ENCODE data around the gene NT5DC1.

NT5DC1 gene

GRCh38 chr6:116100419-116101301, at the start of gene NT5DC1:
Gene NT5DC1, plus strand, starts transcription at chr6:116100853. Its CDS starts 78 bp downstream, at chr6:116100931.
- Histone ChIP-seq H3K9me3 (ENCODE audit: control insufficient read depth in 2 of 2, low read length in 2 of 2) (peaks cover 0 to 5% of the 10 kb centered on the region in 2 donors), H3K27ac (ENCODE audit: low read depth in 2 of 2, low read length in 2 of 2) (peak within 1 kb of the TSS; percentile 96 to 98), H3K36me3 (ENCODE audit: control insufficient read depth in 2 of 2, insufficient read depth in 2 of 2, low read length in 2 of 2) (no peaks in the 10 kb centered on the region), H3K9ac (ENCODE audit: low read depth in 1 of 2, low read length in 2 of 2) (peak within 1 kb of the TSS; percentile 79 to 93), H3K4me1 (ENCODE audit: control insufficient read depth in 2 of 2, insufficient read depth in 2 of 2, low read length in 2 of 2) (peaks cover 13 to 15% of the 10 kb centered on the region in 2 donors), H3K27me3 (ENCODE audit: control insufficient read depth in 2 of 2, insufficient read depth in 2 of 2, low read length in 2 of 2) (no peaks in the 10 kb centered on the region), H3K4me3 (ENCODE audit: low read length in 2 of 2) (peak within 1 kb of the TSS; percentile 70 to 94)

GRCh38 chr6:116051244-116051643, 49.4 kb upstream of the NT5DC1 start:
- Histone ChIP-seq H3K27ac (ENCODE audit: low read depth in 2 of 2, low read length in 2 of 2) (no peak overlapping the region), H3K27me3 (ENCODE audit: control insufficient read depth in 2 of 2, insufficient read depth in 2 of 2, low read length in 2 of 2) (no peaks in the 10 kb centered on the region), H3K9me3 (ENCODE audit: control insufficient read depth in 2 of 2, low read length in 2 of 2) (no peaks in the 10 kb centered on the region)

GRCh38 chr6:116055513-116055912, 45.1 kb upstream of the NT5DC1 start:
- Histone ChIP-seq H3K27me3 (ENCODE audit: control insufficient read depth in 2 of 2, insufficient read depth in 2 of 2, low read length in 2 of 2) (no peaks in the 10 kb centered on the region), H3K9me3 (ENCODE audit: control insufficient read depth in 2 of 2, low read length in 2 of 2) (no peaks in the 10 kb centered on the region), H3K9ac (ENCODE audit: low read depth in 1 of 2, low read length in 2 of 2) (no peak overlapping the region), H3K36me3 (ENCODE audit: control insufficient read depth in 2 of 2, insufficient read depth in 2 of 2, low read length in 2 of 2) (no peaks in the 10 kb centered on the region), H3K27ac (ENCODE audit: low read depth in 2 of 2, low read length in 2 of 2) (no peak overlapping the region), H3K4me1 (ENCODE audit: control insufficient read depth in 2 of 2, insufficient read depth in 2 of 2, low read length in 2 of 2) (peaks cover 2 to 18% of the 10 kb centered on the region in 2 donors), H3K4me3 (ENCODE audit: low read length in 2 of 2) (no peak overlapping the region)

More at GRCh38 chr6:116051244-116051643, 49.4 kb upstream of the NT5DC1 start:
- H3K4me1 ChIP-seq (ENCODE audit: control insufficient read depth in 2 of 2, insufficient read depth in 2 of 2, low read length in 2 of 2): peaks cover 11 to 19% of the 10 kb centered on the region in 2 donors
- H3K9ac ChIP-seq (ENCODE audit: low read depth in 1 of 2, low read length in 2 of 2): no peak overlapping the region
- no peak overlapping the region for H3K4me3 ChIP-seq (ENCODE audit: low read length in 2 of 2)
- no peaks in the 10 kb centered on the region for H3K36me3 ChIP-seq (ENCODE audit: control insufficient read depth in 2 of 2, insufficient read depth in 2 of 2, low read length in 2 of 2)

GRCh38 chr6:116057766-116058165, 42.9 kb upstream of the NT5DC1 start:
- H3K4me1 ChIP-seq (ENCODE audit: control insufficient read depth in 2 of 2, insufficient read depth in 2 of 2, low read length in 2 of 2): peaks cover 2 to 21% of the 10 kb centered on the region in 2 donors
- no peak overlapping the region for H3K27ac ChIP-seq (ENCODE audit: low read depth in 2 of 2, low read length in 2 of 2)
- no peak overlapping the region for H3K9ac ChIP-seq (ENCODE audit: low read depth in 1 of 2, low read length in 2 of 2)

GRCh38 chr6:116059713-116060571, 40.7 kb upstream of the NT5DC1 start:
- peak overlapping the region; percentile 81 to 91 for H3K27ac ChIP-seq (ENCODE audit: low read depth in 2 of 2, low read length in 2 of 2)
- peak overlapping the region; percentile 66 to 80 for H3K9ac ChIP-seq (ENCODE audit: low read depth in 1 of 2, low read length in 2 of 2)
- peak overlapping the region; percentile 62 to 91 for H3K4me3 ChIP-seq (ENCODE audit: low read length in 2 of 2)
- H3K9me3 ChIP-seq (ENCODE audit: control insufficient read depth in 2 of 2, low read length in 2 of 2): no peaks in the 10 kb centered on the region
- no peaks in the 10 kb centered on the region for H3K27me3 ChIP-seq (ENCODE audit: control insufficient read depth in 2 of 2, insufficient read depth in 2 of 2, low read length in 2 of 2)
- peaks cover 2 to 21% of the 10 kb centered on the region in 2 donors for H3K4me1 ChIP-seq (ENCODE audit: control insufficient read depth in 2 of 2, insufficient read depth in 2 of 2, low read length in 2 of 2)
- no peaks in the 10 kb centered on the region for H3K36me3 ChIP-seq (ENCODE audit: control insufficient read depth in 2 of 2, insufficient read depth in 2 of 2, low read length in 2 of 2)

More at GRCh38 chr6:116057766-116058165, 42.9 kb upstream of the NT5DC1 start:
- Histone ChIP-seq H3K4me3 (ENCODE audit: low read length in 2 of 2) (peak overlapping the region; percentile 42 to 70), H3K9me3 (ENCODE audit: control insufficient read depth in 2 of 2, low read length in 2 of 2) (no peaks in the 10 kb centered on the region), H3K27me3 (ENCODE audit: control insufficient read depth in 2 of 2, insufficient read depth in 2 of 2, low read length in 2 of 2) (no peaks in the 10 kb centered on the region), H3K36me3 (ENCODE audit: control insufficient read depth in 2 of 2, insufficient read depth in 2 of 2, low read length in 2 of 2) (no peaks in the 10 kb centered on the region)

- H3K4me1 ChIP-seq (ENCODE audit: control insufficient read depth in 2 of 2, insufficient read depth in 2 of 2, low read length in 2 of 2): peaks cover 2 to 20% of the 10 kb centered on the region in 2 donors
- peak within 1 kb of the TSS; percentile 62 to 91 for H3K4me3 ChIP-seq (ENCODE audit: low read length in 2 of 2)
- H3K27ac ChIP-seq (ENCODE audit: low read depth in 2 of 2, low read length in 2 of 2): peak within 1 kb of the TSS; percentile 81 to 91
- H3K9ac ChIP-seq (ENCODE audit: low read depth in 1 of 2, low read length in 2 of 2): peak within 1 kb of the TSS; percentile 66 to 80
- no peaks in the 10 kb centered on the region for H3K9me3 ChIP-seq (ENCODE audit: control insufficient read depth in 2 of 2, low read length in 2 of 2)
- no peaks in the 10 kb centered on the region for H3K36me3 ChIP-seq (ENCODE audit: control insufficient read depth in 2 of 2, insufficient read depth in 2 of 2, low read length in 2 of 2)
- no peaks in the 10 kb centered on the region for H3K27me3 ChIP-seq (ENCODE audit: control insufficient read depth in 2 of 2, insufficient read depth in 2 of 2, low read length in 2 of 2)
These were observed 39.9 kb upstream of the NT5DC1 start, which contains the start of gene FRK for GRCh38 chr6:116060572-116061283. Gene FRK, minus strand, starts transcription at chr6:116060891. Its CDS starts 580 bp downstream, at chr6:116060311.

- H3K27me3 ChIP-seq (ENCODE audit: control insufficient read depth in 2 of 2, insufficient read depth in 2 of 2, low read length in 2 of 2): no peaks in the 10 kb centered on the region
- H3K9me3 ChIP-seq (ENCODE audit: control insufficient read depth in 2 of 2, low read length in 2 of 2): no peaks in the 10 kb centered on the region
- no peak overlapping the region for H3K9ac ChIP-seq (ENCODE audit: low read depth in 1 of 2, low read length in 2 of 2)
- H3K36me3 ChIP-seq (ENCODE audit: control insufficient read depth in 2 of 2, insufficient read depth in 2 of 2, low read length in 2 of 2): no peaks in the 10 kb centered on the region
- H3K4me1 ChIP-seq (ENCODE audit: control insufficient read depth in 2 of 2, insufficient read depth in 2 of 2, low read length in 2 of 2): peaks cover under 1 to 14% of the 10 kb centered on the region in 2 donors
- no peak overlapping the region for H3K27ac ChIP-seq (ENCODE audit: low read depth in 2 of 2, low read length in 2 of 2)
- H3K4me3 ChIP-seq (ENCODE audit: low read length in 2 of 2): no peak overlapping the region
These were observed 38.2 kb upstream of the NT5DC1 start for GRCh38 chr6:116062496-116062895.

GRCh38 chr6:116064666-116065065, 36.0 kb upstream of the NT5DC1 start:
- H3K9me3 ChIP-seq (ENCODE audit: control insufficient read depth in 2 of 2, low read length in 2 of 2): no peaks in the 10 kb centered on the region
- H3K9ac ChIP-seq (ENCODE audit: low read depth in 1 of 2, low read length in 2 of 2): no peak overlapping the region
- H3K4me1 ChIP-seq (ENCODE audit: control insufficient read depth in 2 of 2, insufficient read depth in 2 of 2, low read length in 2 of 2): peaks cover 0 to 6% of the 10 kb centered on the region in 2 donors
- no peaks in the 10 kb centered on the region for H3K36me3 ChIP-seq (ENCODE audit: control insufficient read depth in 2 of 2, insufficient read depth in 2 of 2, low read length in 2 of 2)
- H3K4me3 ChIP-seq (ENCODE audit: low read length in 2 of 2): no peak overlapping the region
- H3K27me3 ChIP-seq (ENCODE audit: control insufficient read depth in 2 of 2, insufficient read depth in 2 of 2, low read length in 2 of 2): no peaks in the 10 kb centered on the region
- H3K27ac ChIP-seq (ENCODE audit: low read depth in 2 of 2, low read length in 2 of 2): no peak overlapping the region

GRCh38 chr6:116066789-116067188, 33.9 kb upstream of the NT5DC1 start:
- Histone ChIP-seq H3K36me3 (ENCODE audit: control insufficient read depth in 2 of 2, insufficient read depth in 2 of 2, low read length in 2 of 2) (no peaks in the 10 kb centered on the region), H3K27ac (ENCODE audit: low read depth in 2 of 2, low read length in 2 of 2) (no peak overlapping the region), H3K9me3 (ENCODE audit: control insufficient read depth in 2 of 2, low read length in 2 of 2) (no peaks in the 10 kb centered on the region), H3K4me3 (ENCODE audit: low read length in 2 of 2) (no peak overlapping the region), H3K4me1 (ENCODE audit: control insufficient read depth in 2 of 2, insufficient read depth in 2 of 2, low read length in 2 of 2) (no peaks in the 10 kb centered on the region), H3K9ac (ENCODE audit: low read depth in 1 of 2, low read length in 2 of 2) (no peak overlapping the region), H3K27me3 (ENCODE audit: control insufficient read depth in 2 of 2, insufficient read depth in 2 of 2, low read length in 2 of 2) (no peaks in the 10 kb centered on the region)

Measured in mucosa of rectum (tissue), 2 donors.